HG02798 (cell line): ENCODE data around the gene RALBP1.

Source experiments
- ATAC-seq: cut with Tn5 transposase; IDR thresholded peaks from one replicate; pipeline ENCODE4 v1.9.1; 2021; ENCODE audit warnings: mild to moderate bottlenecking; ENCODE audit not compliant: unreplicated experiment, poor library complexity

RALBP1 gene

GRCh38 chr18:9506046-9506792 is 30.9 kb downstream of the RALBP1 start:
- no peak for ATAC-seq

- no peak for ATAC-seq
These were observed 32.3 kb downstream of the RALBP1 start for GRCh38 chr18:9507565-9508088.

- no peak for ATAC-seq
These were observed 33.2 kb downstream of the RALBP1 start for GRCh38 chr18:9508446-9509025.

- no peak for ATAC-seq
These were observed 38.7 kb downstream of the RALBP1 start for GRCh38 chr18:9513971-9514512.

- no peak for ATAC-seq
These were observed 41.2 kb downstream of the RALBP1 start for GRCh38 chr18:9516437-9517064.

GRCh38 chr18:9517869-9518268 is 42.6 kb downstream of the RALBP1 start:
- ATAC-seq: no peak

GRCh38 chr18:9519399-9519798 is 44.1 kb downstream of the RALBP1 start:
- no peak for ATAC-seq

GRCh38 chr18:9520666-9521065 is 45.4 kb downstream of the RALBP1 start:
- no peak for ATAC-seq

- ATAC-seq: no peak
These were observed 46.5 kb downstream of the RALBP1 start for GRCh38 chr18:9521770-9522169.

- ATAC-seq: no peak
These were observed 47.6 kb downstream of the RALBP1 start for GRCh38 chr18:9522952-9523351.

GRCh38 chr18:9526458-9526857 is 51.1 kb downstream of the RALBP1 start:
- no peak for ATAC-seq

GRCh38 chr18:9530226-9531009 is 55.1 kb downstream of the RALBP1 start:
- ATAC-seq: no peak

- no peak for ATAC-seq
These were observed 56.6 kb downstream of the RALBP1 start for GRCh38 chr18:9531791-9532410.

- no peak for ATAC-seq
These were observed 59.5 kb downstream of the RALBP1 start for GRCh38 chr18:9534844-9535243.

GRCh38 chr18:9535430-9535991 is 60.2 kb downstream of the RALBP1 start:
- no peak for ATAC-seq

- no peak for ATAC-seq
These were observed 61.2 kb downstream of the RALBP1 start for GRCh38 chr18:9536354-9537152.

GRCh38 chr18:9537677-9538076 is 62.4 kb downstream of the RALBP1 start:
- no peak for ATAC-seq

GRCh38 chr18:9539283-9539682 is 64.0 kb downstream of the RALBP1 start:
- no peak for ATAC-seq

- ATAC-seq: no peak
These were observed 64.6 kb downstream of the RALBP1 start for GRCh38 chr18:9539938-9540337.
